HUES48 (cell line): ENCODE measurements around the gene SLC24A3.

Source experiments
- H3K27ac ChIP-seq: one replicate; pipeline ENCODE4 v1.7.0; 2013; ENCODE audit warnings: low read depth, low read length, inconsistent platforms
- H3K27me3 ChIP-seq: 2 replicates; pipeline ENCODE4 v1.6.1; 2013; ENCODE audit warnings: mild to moderate bottlenecking, low read length; ENCODE audit not compliant: control insufficient read depth, insufficient read depth
- H3K36me3 ChIP-seq: 2 replicates; pipeline ENCODE4 v1.6.1; 2013; ENCODE audit warnings: low read length; ENCODE audit not compliant: control insufficient read depth, insufficient read depth
- H3K4me1 ChIP-seq: 2 replicates; pipeline ENCODE4 v1.6.1; 2013; ENCODE audit warnings: mild to moderate bottlenecking, low read length; ENCODE audit not compliant: control insufficient read depth, insufficient read depth
- H3K4me3 ChIP-seq: 2 replicates; pipeline ENCODE4 v1.5.1; 2013; ENCODE audit warnings: mild to moderate bottlenecking, low read depth, low read length
- H3K9ac ChIP-seq: 2 replicates; pipeline ENCODE4 v1.6.1; 2013; ENCODE audit warnings: mild to moderate bottlenecking, low read depth, low read length, moderate library complexity
- H3K9me3 ChIP-seq: 2 replicates; pipeline ENCODE4 v1.6.1; 2013; ENCODE audit warnings: low read length; ENCODE audit not compliant: control insufficient read depth, insufficient read depth

The SLC24A3 gene

GRCh38 chr20:19547547-19547946, 335.1 kb downstream of the SLC24A3 start:
- no peaks in the 10 kb centered on the region for H3K27me3 ChIP-seq
- H3K9ac ChIP-seq, result no peak overlapping the region
- H3K27ac ChIP-seq, result no peak overlapping the region
- no peaks in the 10 kb centered on the region for H3K9me3 ChIP-seq
- H3K4me1 ChIP-seq, result peaks cover 8% of the 10 kb centered on the region
- no peaks in the 10 kb centered on the region for H3K36me3 ChIP-seq
- no peak overlapping the region for H3K4me3 ChIP-seq

- Histone ChIP-seq H3K9me3 (no peaks in the 10 kb centered on the region), H3K27ac (no peak overlapping the region), H3K36me3 (no peaks in the 10 kb centered on the region), H3K27me3 (no peaks in the 10 kb centered on the region), H3K4me3 (no peak overlapping the region), H3K9ac (no peak overlapping the region), H3K4me1 (peaks cover 11% of the 10 kb centered on the region)
Observed at GRCh38 chr20:19549896-19550295, 337.5 kb downstream of the SLC24A3 start.

- no peaks in the 10 kb centered on the region for H3K27me3 ChIP-seq
- no peaks in the 10 kb centered on the region for H3K9me3 ChIP-seq
- no peak overlapping the region for H3K4me3 ChIP-seq
- H3K4me1 ChIP-seq, result peaks cover 11% of the 10 kb centered on the region
- no peaks in the 10 kb centered on the region for H3K36me3 ChIP-seq
- no peak overlapping the region for H3K9ac ChIP-seq
- peak overlapping the region; percentile 3 for H3K27ac ChIP-seq
Observed at GRCh38 chr20:19552221-19553180, 340.1 kb downstream of the SLC24A3 start.

GRCh38 chr20:19554666-19555065, 342.2 kb downstream of the SLC24A3 start:
- H3K27ac ChIP-seq, result no peak overlapping the region
- H3K27me3 ChIP-seq, result no peaks in the 10 kb centered on the region
- no peak overlapping the region for H3K9ac ChIP-seq
- peaks cover 11% of the 10 kb centered on the region for H3K4me1 ChIP-seq
- H3K9me3 ChIP-seq, result no peaks in the 10 kb centered on the region
- H3K36me3 ChIP-seq, result no peaks in the 10 kb centered on the region
- no peak overlapping the region for H3K4me3 ChIP-seq

- no peaks in the 10 kb centered on the region for H3K27me3 ChIP-seq
- H3K9ac ChIP-seq, result no peak overlapping the region
- no peak overlapping the region for H3K4me3 ChIP-seq
- H3K27ac ChIP-seq, result no peak overlapping the region
- peaks cover 11% of the 10 kb centered on the region for H3K4me1 ChIP-seq
- H3K9me3 ChIP-seq, result no peaks in the 10 kb centered on the region
- H3K36me3 ChIP-seq, result no peaks in the 10 kb centered on the region
Observed at GRCh38 chr20:19555726-19556125, 343.3 kb downstream of the SLC24A3 start.

- Histone ChIP-seq H3K9me3 (no peaks in the 10 kb centered on the region), H3K27ac (no peak overlapping the region), H3K9ac (no peak overlapping the region), H3K4me1 (peaks cover 5% of the 10 kb centered on the region), H3K36me3 (no peaks in the 10 kb centered on the region), H3K4me3 (no peak overlapping the region), H3K27me3 (no peaks in the 10 kb centered on the region)
Observed at GRCh38 chr20:19557291-19557690, 344.8 kb downstream of the SLC24A3 start.

GRCh38 chr20:19560881-19561480, 348.5 kb downstream of the SLC24A3 start:
- Histone ChIP-seq H3K27me3 (no peaks in the 10 kb centered on the region), H3K4me3 (no peak overlapping the region), H3K27ac (no peak overlapping the region), H3K9ac (no peak overlapping the region), H3K9me3 (no peaks in the 10 kb centered on the region), H3K4me1 (no peaks in the 10 kb centered on the region; the same call in 1 of the 2 replicates), H3K36me3 (no peaks in the 10 kb centered on the region)

GRCh38 chr20:19562426-19562825, 350.0 kb downstream of the SLC24A3 start:
- no peaks in the 10 kb centered on the region; the same call in 1 of the 2 replicates for H3K4me1 ChIP-seq
- H3K27me3 ChIP-seq, result no peaks in the 10 kb centered on the region
- H3K4me3 ChIP-seq, result no peak overlapping the region
- H3K36me3 ChIP-seq, result no peaks in the 10 kb centered on the region
- no peak overlapping the region for H3K9ac ChIP-seq
- H3K9me3 ChIP-seq, result no peaks in the 10 kb centered on the region
- no peak overlapping the region for H3K27ac ChIP-seq

GRCh38 chr20:19564261-19564660, 351.8 kb downstream of the SLC24A3 start:
- no peak overlapping the region for H3K4me3 ChIP-seq
- H3K9ac ChIP-seq, result no peak overlapping the region
- no peak overlapping the region for H3K27ac ChIP-seq
- no peaks in the 10 kb centered on the region for H3K27me3 ChIP-seq
- H3K36me3 ChIP-seq, result no peaks in the 10 kb centered on the region
- no peaks in the 10 kb centered on the region; the same call in 1 of the 2 replicates for H3K4me1 ChIP-seq
- H3K9me3 ChIP-seq, result no peaks in the 10 kb centered on the region

GRCh38 chr20:19565736-19566135, 353.3 kb downstream of the SLC24A3 start:
- Histone ChIP-seq H3K9me3 (no peaks in the 10 kb centered on the region), H3K27me3 (no peaks in the 10 kb centered on the region), H3K4me3 (no peak overlapping the region), H3K27ac (no peak overlapping the region), H3K4me1 (no peaks in the 10 kb centered on the region; the same call in 1 of the 2 replicates), H3K36me3 (no peaks in the 10 kb centered on the region), H3K9ac (no peak overlapping the region)
